ENCODE data around the gene SYT9.

SYT9 gene

GRCh38 chr11:7428196-7428595 lies 176.5 kb downstream of the SYT9 start:
- DNase-seq, result no peak

- no peak for DNase-seq
These were observed 178.8 kb downstream of the SYT9 start for GRCh38 chr11:7430496-7430895.

- DNase-seq, result no peak
These were observed 183.5 kb downstream of the SYT9 start for GRCh38 chr11:7435176-7435575.

GRCh38 chr11:7436146-7436545 lies 184.4 kb downstream of the SYT9 start:
- no peak for DNase-seq

GRCh38 chr11:7436657-7437056 lies 185.0 kb downstream of the SYT9 start:
- no peak for DNase-seq

GRCh38 chr11:7437696-7438095 lies 186.0 kb downstream of the SYT9 start:
- DNase-seq, result no peak

- no peak for DNase-seq
These were observed 188.1 kb downstream of the SYT9 start for GRCh38 chr11:7439746-7440320.

- DNase-seq, result no peak
These were observed 191.0 kb downstream of the SYT9 start for GRCh38 chr11:7442588-7443215.

- DNase-seq, result no peak
These were observed 192.6 kb downstream of the SYT9 start for GRCh38 chr11:7444091-7444981.

- DNase-seq, result no peak
These were observed 193.9 kb downstream of the SYT9 start for GRCh38 chr11:7445564-7445963.

- DNase-seq, result no peak
These were observed 196.5 kb downstream of the SYT9 start for GRCh38 chr11:7448201-7448600.

- no peak for DNase-seq
These were observed 197.6 kb downstream of the SYT9 start for GRCh38 chr11:7449211-7449840.

GRCh38 chr11:7449841-7450214 lies 198.1 kb downstream of the SYT9 start:
- DNase-seq, result no peak

GRCh38 chr11:7450836-7451235 lies 199.1 kb downstream of the SYT9 start:
- no peak for DNase-seq

- no peak for DNase-seq
These were observed 199.8 kb downstream of the SYT9 start for GRCh38 chr11:7451520-7451919.

- no peak for DNase-seq
These were observed 200.3 kb downstream of the SYT9 start for GRCh38 chr11:7451952-7452494.

GRCh38 chr11:7454854-7455253 lies 203.2 kb downstream of the SYT9 start:
- DNase-seq, result no peak

GRCh38 chr11:7457211-7457610 lies 205.5 kb downstream of the SYT9 start:
- DNase-seq, result peak; percentile 21

GRCh38 chr11:7462706-7463105 lies 211.0 kb downstream of the SYT9 start:
- DNase-seq, result no peak

GRCh38 chr11:7467652-7468051 lies 215.9 kb downstream of the SYT9 start:
- no peak for DNase-seq

- DNase-seq, result no peak
These were observed 217.7 kb downstream of the SYT9 start for GRCh38 chr11:7469351-7469865.

- DNase-seq, result no peak
These were observed 219.4 kb downstream of the SYT9 start for GRCh38 chr11:7471071-7471470.

GRCh38 chr11:7473717-7474116 lies 222.0 kb downstream of the SYT9 start:
- DNase-seq, result no peak
